ENCODE results near the gene PPFIA4. TPM values are rescaled to one million over a fixed set of nuclear protein-coding genes. Genes with fewer than 3 reads are reported as not detected.

PPFIA4 gene
- total RNA-seq, 2 experiments from 2014 or later = 20.8 to 21.3 TPM

DNA sequence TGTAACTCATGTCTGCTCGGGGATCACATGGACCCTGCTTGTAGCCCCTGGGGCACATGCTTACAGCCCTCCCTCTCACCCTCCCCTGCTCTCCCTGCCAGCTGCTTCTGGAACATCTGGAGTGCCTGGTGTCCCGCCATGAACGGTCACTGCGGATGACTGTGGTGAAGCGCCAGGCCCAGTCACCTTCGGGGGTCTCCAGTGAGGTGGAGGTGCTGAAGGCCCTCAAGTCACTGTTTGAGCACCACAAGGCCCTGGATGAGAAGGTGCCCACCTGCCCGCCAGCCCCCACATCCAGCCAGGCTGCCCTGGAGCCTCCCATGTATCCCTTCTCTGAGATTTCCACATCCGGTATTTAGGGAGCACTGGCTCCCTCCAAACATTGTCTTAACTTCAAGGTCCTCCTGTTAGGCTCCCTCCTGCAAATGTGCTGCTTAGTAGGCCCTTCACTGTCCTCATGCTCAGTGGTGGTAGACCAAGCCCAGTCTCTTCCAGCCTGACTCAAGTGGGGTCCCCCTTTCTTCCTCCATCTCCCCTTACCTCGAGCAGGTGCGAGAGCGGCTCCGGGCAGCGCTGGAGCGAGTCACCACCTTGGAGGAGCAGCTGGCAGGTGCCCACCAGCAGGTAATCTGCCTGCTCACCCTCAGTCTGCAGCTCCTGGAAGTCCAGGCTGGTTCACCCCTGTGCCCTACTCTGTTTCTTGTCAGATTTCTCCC, 17.7 kb downstream of the PPFIA4 start:
- Mint-ChIP-seq H3K4me3 (no peak overlapping the region), H3K9me3 (no peaks in the 10 kb centered on the region), H3K36me3 (peaks cover 3% of the 10 kb centered on the region), H3K27me3 (peaks cover 5% of the 10 kb centered on the region), H3K4me1 (peaks cover 2% of the 10 kb centered on the region), H3K27ac (no peak overlapping the region)
- DNase-seq = no peak

DNA sequence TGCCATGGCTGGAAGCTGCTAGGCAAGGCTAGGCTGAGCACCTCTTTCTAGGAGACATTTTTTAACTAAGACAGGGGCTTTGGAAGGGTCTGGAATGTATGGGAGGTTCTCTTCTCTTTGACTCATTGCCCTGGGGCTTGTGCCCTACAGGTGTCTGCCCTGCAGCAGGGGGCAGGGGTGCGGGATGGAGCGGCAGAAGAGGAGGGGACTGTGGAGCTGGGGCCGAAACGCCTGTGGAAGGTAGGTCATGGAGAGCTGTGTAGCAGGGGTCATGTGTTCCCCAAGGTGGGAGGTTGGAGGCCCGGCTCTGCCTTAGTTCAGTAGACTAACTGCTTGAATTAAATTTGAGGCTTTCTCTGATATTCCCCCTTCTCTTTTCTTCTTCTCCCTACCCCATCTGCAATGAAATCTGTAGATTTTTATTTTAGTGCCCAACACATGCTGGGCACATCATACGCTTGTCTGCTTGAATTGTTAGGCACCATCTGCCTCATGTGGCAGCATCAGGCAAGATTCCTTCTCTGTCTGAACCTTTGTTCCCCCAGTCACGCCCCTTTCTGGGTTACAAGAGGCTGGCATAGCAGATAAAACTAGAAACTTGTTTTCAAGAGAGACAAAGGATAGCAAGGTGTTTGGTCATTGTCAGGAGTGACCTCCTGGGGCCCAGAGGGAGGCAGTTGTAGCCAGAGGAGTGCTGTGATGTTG, 18.4 kb downstream of the PPFIA4 start:
- H3K27me3 Mint-ChIP-seq = no peaks in the 10 kb centered on the region
- H3K27ac Mint-ChIP-seq = no peak overlapping the region
- no peaks in the 10 kb centered on the region for H3K4me1 Mint-ChIP-seq
- peaks cover 3% of the 10 kb centered on the region for H3K36me3 Mint-ChIP-seq
- no peak overlapping the region for H3K4me3 Mint-ChIP-seq
- no peaks in the 10 kb centered on the region for H3K9me3 Mint-ChIP-seq
- no peak for DNase-seq

DNA sequence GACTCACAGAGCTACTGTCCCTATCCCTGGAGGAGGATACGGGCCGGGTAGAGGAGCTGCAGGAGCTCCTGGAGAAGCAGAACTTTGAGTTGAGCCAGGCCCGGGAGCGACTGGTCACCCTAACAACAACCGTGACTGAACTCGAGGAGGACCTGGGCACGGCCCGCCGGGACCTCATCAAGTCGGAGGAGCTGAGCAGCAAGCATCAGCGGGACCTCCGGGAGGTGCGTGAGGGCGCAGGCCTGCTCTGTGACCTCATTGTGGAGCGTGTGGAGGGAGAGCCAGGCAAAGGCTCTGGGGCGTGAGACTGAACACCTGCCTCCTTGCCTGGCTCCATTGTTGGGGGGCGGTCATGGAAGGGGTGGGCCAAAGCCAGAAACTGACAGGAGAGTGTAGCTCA, 19.0 kb downstream of the PPFIA4 start:
- DNase-seq = no peak
- H3K27me3 Mint-ChIP-seq = no peaks in the 10 kb centered on the region
- H3K4me3 Mint-ChIP-seq = no peak overlapping the region
- no peak overlapping the region for H3K27ac Mint-ChIP-seq
- H3K9me3 Mint-ChIP-seq = no peaks in the 10 kb centered on the region
- H3K4me1 Mint-ChIP-seq = no peaks in the 10 kb centered on the region
- peaks cover 3% of the 10 kb centered on the region for H3K36me3 Mint-ChIP-seq

DNA sequence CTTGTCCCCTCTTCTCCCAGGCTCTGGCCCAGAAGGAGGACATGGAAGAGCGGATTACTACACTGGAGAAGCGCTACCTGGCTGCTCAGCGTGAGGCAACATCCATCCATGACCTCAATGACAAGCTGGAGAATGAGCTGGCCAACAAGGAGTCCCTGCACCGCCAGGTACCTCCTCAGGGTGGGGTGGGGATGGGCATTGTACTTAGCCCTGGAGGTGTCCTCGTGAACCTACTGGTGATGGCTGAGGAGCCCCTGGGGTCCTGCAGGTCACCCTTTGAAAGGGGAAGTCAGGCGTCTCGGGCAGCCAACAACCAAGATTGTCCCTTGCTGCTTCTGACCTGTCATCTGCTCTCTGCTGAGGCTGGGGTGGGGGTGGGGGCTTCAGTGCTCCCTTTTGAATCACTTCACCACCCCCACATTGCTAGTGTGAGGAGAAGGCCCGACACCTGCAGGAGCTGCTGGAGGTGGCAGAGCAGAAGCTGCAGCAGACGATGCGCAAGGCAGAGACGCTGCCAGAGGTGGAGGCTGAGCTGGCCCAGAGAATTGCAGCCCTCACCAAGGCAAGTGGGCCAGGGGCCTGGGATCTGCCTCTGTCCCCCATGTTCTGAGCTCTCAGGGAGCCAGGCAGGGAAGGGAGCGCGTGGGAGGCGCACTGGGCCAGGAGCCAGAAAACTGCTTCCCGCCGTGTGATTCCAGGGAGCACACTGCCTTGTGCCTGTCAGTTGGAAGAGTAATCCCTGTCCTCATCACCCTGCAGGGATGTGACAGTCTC, 19.7 kb downstream of the PPFIA4 start:
- no peak for DNase-seq
- no peaks in the 10 kb centered on the region for H3K4me1 Mint-ChIP-seq
- H3K9me3 Mint-ChIP-seq = no peaks in the 10 kb centered on the region
- H3K27ac Mint-ChIP-seq = no peak overlapping the region
- peaks cover 3% of the 10 kb centered on the region for H3K36me3 Mint-ChIP-seq
- H3K4me3 Mint-ChIP-seq = no peak overlapping the region
- no peaks in the 10 kb centered on the region for H3K27me3 Mint-ChIP-seq

DNA sequence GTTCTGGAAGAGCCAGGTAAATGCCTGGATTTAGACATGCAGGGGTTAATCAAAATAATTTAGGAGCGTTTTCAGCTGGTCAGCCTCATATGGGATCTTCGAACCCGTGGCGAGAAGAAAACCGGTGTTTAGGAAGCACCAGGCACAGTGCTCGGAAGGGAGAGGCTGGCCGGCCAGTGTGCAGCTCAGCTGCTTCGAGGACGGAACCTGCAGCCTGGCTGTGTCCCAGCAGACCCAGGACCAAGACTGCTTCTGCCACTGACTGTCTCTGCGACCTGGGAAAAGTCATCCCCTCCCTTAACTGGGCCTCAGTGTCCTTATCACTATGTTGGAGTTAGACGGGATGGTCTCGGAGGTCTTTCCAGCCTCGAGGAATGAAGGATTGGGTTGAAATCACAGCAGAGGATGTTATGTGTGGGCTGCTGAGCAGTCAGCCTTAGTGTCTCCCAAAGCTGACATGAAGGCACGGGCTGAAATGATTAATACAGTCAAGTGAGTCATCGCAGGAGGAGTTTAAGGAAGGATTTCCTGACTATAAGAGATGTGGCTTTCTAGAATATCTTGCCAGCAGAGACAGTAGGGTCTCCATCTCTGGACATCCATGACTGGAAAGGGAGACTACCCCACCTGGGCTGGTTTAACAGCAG, 20.8 kb downstream of the PPFIA4 start:
- no peak overlapping the region for H3K27ac Mint-ChIP-seq
- H3K4me1 Mint-ChIP-seq = no peaks in the 10 kb centered on the region
- peaks cover 3% of the 10 kb centered on the region for H3K36me3 Mint-ChIP-seq

DNA sequence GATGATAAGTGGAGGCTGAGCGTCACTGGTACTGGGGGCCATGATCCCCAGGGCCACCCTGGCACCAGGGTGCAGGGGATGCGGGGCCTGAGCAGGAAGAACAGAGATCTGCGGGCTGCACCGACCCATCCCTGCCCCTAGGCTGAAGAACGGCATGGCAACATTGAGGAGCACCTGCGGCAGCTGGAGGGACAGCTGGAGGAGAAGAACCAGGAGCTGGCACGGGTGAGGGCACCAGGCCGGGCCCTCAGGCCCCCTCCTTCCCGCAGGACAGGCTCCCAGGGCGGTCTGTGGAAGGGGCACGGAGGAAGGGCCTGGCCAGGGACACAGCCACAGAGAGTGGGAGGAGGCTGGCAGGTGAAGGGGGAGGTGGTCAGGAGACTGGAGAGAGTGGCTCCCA, 21.8 kb downstream of the PPFIA4 start:
- Mint-ChIP-seq H3K27ac (no peak overlapping the region), H3K36me3 (peaks cover 3% of the 10 kb centered on the region), H3K9me3 (no peaks in the 10 kb centered on the region), H3K27me3 (no peaks in the 10 kb centered on the region), H3K4me3 (no peak overlapping the region), H3K4me1 (no peaks in the 10 kb centered on the region)
- DNase-seq = no peak

More for the DNA sequence above, 20.8 kb downstream of the PPFIA4 start:
- Mint-ChIP-seq H3K4me3 (no peak overlapping the region), H3K9me3 (no peaks in the 10 kb centered on the region), H3K27me3 (no peaks in the 10 kb centered on the region)
- DNase-seq = no peak

DNA sequence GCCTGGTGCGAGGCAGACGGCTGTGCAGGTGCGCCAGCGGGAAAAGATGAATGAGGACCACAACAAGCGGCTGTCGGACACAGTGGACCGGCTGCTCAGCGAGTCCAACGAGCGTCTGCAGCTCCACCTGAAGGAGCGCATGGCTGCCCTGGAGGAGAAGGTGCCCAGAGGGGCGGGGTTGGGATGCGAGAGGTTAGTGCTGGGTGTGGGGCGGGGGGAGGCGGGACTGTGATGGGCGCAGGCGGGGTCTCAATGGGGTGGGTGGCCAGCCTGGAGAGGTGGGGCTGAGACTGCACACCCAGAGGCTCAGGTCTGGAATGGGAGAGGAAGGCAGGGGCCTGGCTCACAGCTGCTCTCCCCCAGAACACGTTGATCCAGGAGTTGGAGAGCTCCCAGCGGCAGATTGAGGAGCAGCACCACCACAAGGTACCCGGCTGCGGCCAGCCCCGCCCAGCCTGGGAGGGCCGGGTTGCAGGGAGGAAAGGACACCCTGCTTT, 22.3 kb downstream of the PPFIA4 start:
- no peaks in the 10 kb centered on the region for H3K4me1 Mint-ChIP-seq
- no peaks in the 10 kb centered on the region for H3K9me3 Mint-ChIP-seq
- H3K27me3 Mint-ChIP-seq = no peaks in the 10 kb centered on the region
- DNase-seq = no peak
- no peak overlapping the region for H3K27ac Mint-ChIP-seq
- peaks cover 3% of the 10 kb centered on the region for H3K36me3 Mint-ChIP-seq
- no peak overlapping the region for H3K4me3 Mint-ChIP-seq

DNA sequence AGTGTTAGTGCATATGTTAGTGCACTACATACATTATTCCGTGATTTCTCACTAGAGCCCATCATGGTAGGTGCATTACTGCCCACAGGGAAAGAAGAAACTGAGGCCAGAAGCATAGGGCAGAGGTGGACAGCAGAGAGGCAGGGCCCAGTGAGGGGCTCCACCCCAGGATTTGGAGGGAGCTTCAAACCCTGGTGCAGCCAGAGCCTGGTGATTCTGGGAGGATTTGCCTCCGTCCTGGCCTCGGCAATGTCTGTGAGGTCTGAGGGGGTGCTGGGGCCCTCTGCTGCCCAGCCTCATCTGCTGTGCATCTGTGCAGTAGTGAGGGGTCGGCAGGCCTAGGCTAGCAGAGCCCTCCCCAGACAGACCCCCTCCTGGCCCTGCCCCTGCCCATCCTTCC, 22.8 kb downstream of the PPFIA4 start:
- DNase-seq = no peak
- no peak overlapping the region for H3K4me3 Mint-ChIP-seq
- no peaks in the 10 kb centered on the region for H3K27me3 Mint-ChIP-seq
- no peaks in the 10 kb centered on the region for H3K4me1 Mint-ChIP-seq
- peaks cover 3% of the 10 kb centered on the region for H3K36me3 Mint-ChIP-seq
- H3K27ac Mint-ChIP-seq = no peak overlapping the region
- H3K9me3 Mint-ChIP-seq = no peaks in the 10 kb centered on the region

DNA sequence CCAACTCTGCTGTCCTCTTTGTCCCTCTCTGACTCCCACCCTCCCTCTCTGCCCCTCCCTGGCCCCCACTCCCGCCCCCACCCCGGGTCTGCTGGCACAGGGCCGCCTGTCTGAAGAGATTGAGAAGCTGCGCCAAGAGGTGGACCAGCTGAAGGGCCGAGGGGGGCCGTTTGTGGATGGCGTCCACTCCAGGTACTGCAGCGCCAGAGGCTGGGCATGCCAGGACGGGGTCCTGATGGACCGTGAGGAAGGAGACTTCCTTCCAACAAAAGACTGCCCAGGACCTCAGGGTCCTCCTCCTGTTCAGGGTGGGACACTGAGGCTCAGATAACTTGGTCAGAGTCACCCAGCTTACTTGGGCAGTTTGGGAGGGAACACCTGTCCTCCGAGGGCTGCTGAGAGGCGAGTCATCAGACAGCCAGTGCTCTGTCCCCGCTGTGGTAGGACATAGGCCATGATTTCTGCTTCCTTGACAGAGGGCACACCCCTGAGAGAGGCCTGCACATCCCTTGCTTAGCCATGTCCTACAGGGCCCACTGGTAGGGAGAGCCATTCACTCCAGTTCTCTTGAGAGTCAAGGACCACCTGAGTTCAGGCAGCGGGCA, 23.4 kb downstream of the PPFIA4 start:
- Mint-ChIP-seq H3K9me3 (no peaks in the 10 kb centered on the region), H3K27me3 (no peaks in the 10 kb centered on the region), H3K4me3 (no peak overlapping the region), H3K36me3 (peaks cover 3% of the 10 kb centered on the region), H3K4me1 (no peaks in the 10 kb centered on the region), H3K27ac (no peak overlapping the region)
- DNase-seq = no peak

DNA sequence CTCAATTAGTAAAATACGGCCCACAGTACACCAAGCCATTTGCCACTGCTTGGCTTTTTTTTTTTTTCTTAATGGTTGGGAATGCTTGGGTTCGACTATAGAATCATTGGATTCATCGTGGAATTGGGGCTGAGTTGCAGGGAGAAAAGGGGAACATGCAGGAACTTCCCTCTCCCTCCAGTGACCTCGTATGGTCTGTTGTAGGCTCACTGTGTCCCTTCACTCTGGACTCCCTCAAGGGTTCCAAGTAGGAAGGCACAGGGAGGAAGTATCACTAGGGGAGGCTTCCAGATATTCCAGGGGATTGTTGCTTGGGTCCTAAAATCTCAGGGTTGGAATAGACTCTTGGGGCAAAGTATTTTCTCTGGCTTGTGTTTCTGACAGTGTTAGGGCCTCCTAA, 24.5 kb downstream of the PPFIA4 start:
- Mint-ChIP-seq H3K9me3 (no peaks in the 10 kb centered on the region), H3K27me3 (no peaks in the 10 kb centered on the region), H3K36me3 (peaks cover 3% of the 10 kb centered on the region), H3K4me1 (no peaks in the 10 kb centered on the region), H3K4me3 (no peak overlapping the region), H3K27ac (no peak overlapping the region)
- no peak for DNase-seq

DNA sequence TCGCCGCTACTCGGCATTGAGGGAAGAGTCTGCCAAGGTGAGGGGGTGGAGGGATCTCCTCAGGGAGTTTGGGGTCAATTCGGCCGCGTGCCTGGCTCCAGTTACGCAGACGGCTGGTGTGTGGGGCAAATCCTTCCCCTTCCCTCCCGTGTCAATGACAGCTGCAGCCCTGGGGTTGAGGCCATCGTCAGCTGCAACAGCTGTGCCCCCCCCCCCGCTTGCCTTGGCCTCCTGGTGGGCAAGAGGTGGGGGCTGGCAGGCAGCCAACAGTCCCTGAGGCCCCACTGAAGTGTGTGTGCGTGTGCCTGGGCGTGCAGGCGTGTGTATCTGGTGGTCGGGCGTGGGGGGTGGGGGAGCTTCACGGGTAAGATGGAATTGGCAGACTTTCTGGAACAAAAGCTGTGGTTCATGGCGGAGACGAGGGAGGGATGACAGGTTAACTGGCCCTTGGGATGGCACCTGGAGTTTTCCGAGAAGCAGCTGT, 25.6 kb downstream of the PPFIA4 start:
- Mint-ChIP-seq H3K4me1 (no peaks in the 10 kb centered on the region), H3K9me3 (no peaks in the 10 kb centered on the region), H3K27me3 (no peaks in the 10 kb centered on the region), H3K27ac (no peak overlapping the region), H3K36me3 (peaks cover 6% of the 10 kb centered on the region), H3K4me3 (no peak overlapping the region)
- DNase-seq = no peak

DNA sequence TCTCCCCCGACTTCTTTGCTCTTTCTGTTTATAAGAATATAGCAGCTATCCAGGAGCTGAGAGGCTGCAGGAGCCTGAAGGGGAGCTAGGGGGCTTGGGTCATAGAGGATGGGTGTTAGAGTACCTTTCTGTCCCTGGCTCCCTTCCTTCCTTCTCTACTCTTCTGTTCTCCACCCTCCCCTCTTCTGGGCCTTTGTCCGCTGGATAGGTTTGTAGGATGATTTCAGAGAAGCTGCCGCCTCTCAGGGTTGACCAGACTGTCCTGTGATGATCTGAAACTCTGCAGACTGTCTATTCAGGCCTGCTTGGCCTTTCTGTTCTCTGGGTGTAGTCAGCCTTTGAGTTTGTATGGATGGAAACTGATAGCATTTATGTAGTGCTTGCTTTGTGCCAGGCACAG, 26.3 kb downstream of the PPFIA4 start:
- no peak overlapping the region for H3K4me3 Mint-ChIP-seq

DNA sequence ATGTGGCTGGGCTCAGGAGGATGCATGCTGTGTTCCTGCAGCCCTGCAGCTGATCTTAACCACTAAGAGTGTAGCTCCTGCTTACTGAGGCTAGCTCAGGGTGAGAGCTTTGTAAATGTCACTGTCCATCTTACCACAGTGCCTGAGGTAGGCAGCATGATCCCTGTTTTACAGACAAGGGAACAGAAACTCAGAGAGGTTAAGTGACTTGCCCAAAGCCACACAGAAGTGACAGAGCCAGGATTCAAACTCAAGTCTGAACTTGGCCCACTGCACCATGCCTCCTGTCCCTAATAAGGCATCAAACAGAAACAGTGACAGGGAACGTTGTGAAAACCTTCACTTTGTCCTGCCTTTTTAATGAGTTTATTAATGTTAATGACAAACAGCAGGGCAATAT, 27.9 kb downstream of the PPFIA4 start:
- Mint-ChIP-seq H3K27ac (no peak overlapping the region), H3K36me3 (peaks cover 6% of the 10 kb centered on the region), H3K27me3 (peaks cover 5% of the 10 kb centered on the region), H3K9me3 (no peaks in the 10 kb centered on the region), H3K4me3 (no peak overlapping the region), H3K4me1 (no peaks in the 10 kb centered on the region)
- no peak for DNase-seq

More for the DNA sequence above, 26.3 kb downstream of the PPFIA4 start:
- Mint-ChIP-seq H3K27ac (no peak overlapping the region), H3K4me1 (no peaks in the 10 kb centered on the region), H3K27me3 (no peaks in the 10 kb centered on the region), H3K9me3 (no peaks in the 10 kb centered on the region), H3K36me3 (peaks cover 6% of the 10 kb centered on the region)
- DNase-seq = no peak

DNA sequence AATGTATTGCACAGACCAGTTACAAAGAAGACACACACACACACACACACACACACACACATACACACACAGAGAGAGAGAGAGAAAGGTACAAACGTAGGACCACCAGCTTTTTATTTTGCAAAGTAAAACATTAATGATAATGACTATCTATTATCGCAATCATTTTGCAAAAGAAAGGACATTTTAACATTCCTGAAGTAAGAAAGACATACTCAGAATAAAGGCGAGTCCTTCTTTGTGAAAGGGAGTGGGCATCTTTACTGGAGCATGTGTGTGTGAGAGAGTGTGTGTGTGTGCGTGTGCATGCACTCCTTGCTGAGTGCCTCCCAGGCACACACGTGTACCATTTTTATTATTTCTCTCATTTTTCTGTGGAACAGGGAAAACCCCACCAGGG, 28.4 kb downstream of the PPFIA4 start:
- peaks cover 6% of the 10 kb centered on the region for H3K36me3 Mint-ChIP-seq
- H3K27me3 Mint-ChIP-seq = peaks cover 5% of the 10 kb centered on the region
- no peaks in the 10 kb centered on the region for H3K9me3 Mint-ChIP-seq
- H3K4me1 Mint-ChIP-seq = no peaks in the 10 kb centered on the region
- no peak for DNase-seq
- no peak overlapping the region for H3K27ac Mint-ChIP-seq
- no peak overlapping the region for H3K4me3 Mint-ChIP-seq

Measured in activated naive CD8-positive, alpha-beta T cell treated with anti-CD3 and anti-CD28 coated beads for 36 hours (primary cell).